GM12864 (cell line): ENCODE data around the gene BMAL2.

ENCODE experiments used
- DNase-seq: peaks from one replicate; pipeline ENCODE4 v3.0.0-alpha.2; 2011; ENCODE audit warnings: low read depth
- H3K4me3 ChIP-seq: 2 replicates; pipeline ENCODE4 v1.5.1; 2011; ENCODE audit warnings: mild to moderate bottlenecking, low read depth, low read length, control low read depth
- TF ChIP-seq, protein P1 (sequence below): IDR thresholded peaks from 2 replicates; pipeline ENCODE4 v1.5.1; 2011; ENCODE audit warnings: low read depth, mild to moderate bottlenecking, moderate library complexity, low read length, control low read depth, inconsistent platforms; ENCODE audit errors: missing control alignments

BMAL2 gene

DNA sequence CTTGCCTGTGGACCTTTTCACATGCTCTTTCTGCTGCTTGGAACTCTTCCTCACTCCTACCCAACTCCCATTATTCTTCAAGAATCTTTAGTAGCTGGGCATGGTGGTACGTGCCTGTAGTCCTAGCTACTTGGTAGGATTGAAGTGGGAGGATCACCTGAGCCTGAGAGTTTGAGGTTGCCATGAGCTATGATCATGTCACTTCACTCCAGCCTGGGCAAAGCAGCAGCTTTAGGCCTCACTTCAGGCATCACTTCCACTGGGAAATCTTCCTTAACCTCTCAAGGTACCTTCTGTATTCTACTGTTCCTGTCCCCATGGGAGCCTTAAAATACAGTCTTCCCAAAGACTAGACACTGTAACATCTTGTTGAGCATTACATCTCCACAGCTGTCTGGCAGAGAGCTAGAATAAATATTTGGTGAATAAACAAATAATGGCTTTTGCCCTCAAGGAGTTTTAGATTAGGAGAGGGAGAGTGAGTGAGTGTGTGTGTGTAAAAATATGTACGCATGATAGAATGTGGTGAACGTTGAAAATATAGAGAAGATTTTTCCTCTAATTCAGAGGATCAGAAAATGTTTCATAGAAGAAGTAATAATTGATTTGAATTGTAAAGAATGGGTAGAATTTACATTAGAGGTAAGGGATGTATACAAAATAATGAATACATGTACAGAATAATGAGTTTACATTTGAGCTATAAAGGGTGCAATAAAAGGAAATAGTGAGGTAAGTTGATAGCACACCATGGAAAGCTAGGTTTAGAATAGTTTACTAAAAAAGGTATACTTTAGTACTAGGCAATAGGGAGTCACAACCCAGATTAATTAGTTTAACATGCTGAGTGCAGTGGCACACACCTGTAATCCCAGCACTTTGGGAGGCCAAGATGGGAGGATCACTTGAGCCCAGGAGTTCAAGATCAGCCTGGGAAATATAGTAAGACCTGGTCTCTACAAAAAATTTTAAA, 29.2 kb upstream of the BMAL2 start:
- no peak for DNase-seq
- H3K4me3 ChIP-seq = no peak overlapping the region
- TF ChIP-seq, protein P1, sequence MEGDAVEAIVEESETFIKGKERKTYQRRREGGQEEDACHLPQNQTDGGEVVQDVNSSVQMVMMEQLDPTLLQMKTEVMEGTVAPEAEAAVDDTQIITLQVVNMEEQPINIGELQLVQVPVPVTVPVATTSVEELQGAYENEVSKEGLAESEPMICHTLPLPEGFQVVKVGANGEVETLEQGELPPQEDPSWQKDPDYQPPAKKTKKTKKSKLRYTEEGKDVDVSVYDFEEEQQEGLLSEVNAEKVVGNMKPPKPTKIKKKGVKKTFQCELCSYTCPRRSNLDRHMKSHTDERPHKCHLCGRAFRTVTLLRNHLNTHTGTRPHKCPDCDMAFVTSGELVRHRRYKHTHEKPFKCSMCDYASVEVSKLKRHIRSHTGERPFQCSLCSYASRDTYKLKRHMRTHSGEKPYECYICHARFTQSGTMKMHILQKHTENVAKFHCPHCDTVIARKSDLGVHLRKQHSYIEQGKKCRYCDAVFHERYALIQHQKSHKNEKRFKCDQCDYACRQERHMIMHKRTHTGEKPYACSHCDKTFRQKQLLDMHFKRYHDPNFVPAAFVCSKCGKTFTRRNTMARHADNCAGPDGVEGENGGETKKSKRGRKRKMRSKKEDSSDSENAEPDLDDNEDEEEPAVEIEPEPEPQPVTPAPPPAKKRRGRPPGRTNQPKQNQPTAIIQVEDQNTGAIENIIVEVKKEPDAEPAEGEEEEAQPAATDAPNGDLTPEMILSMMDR = no peak

DNA sequence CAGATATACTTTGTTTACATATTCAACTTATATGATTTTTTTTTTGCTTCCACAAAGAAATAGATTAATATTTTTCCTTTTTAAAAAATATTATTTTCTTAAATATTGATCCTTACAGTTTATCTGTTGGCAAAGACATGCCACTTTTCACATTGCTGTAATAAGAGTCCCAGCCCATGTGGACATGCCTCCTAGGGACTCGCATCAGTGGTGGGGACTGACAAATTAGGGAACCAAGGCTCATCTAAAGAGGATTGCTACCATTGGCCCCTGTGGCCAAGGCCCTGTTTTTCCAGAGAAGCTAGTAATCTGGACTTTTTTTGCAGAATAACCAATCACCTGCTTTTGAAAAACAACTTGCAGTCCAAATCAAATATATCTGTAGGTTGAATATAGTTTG, 27.8 kb upstream of the BMAL2 start:
- no peak overlapping the region for H3K4me3 ChIP-seq
- TF ChIP-seq, protein P1 = no peak
- DNase-seq = no peak

DNA sequence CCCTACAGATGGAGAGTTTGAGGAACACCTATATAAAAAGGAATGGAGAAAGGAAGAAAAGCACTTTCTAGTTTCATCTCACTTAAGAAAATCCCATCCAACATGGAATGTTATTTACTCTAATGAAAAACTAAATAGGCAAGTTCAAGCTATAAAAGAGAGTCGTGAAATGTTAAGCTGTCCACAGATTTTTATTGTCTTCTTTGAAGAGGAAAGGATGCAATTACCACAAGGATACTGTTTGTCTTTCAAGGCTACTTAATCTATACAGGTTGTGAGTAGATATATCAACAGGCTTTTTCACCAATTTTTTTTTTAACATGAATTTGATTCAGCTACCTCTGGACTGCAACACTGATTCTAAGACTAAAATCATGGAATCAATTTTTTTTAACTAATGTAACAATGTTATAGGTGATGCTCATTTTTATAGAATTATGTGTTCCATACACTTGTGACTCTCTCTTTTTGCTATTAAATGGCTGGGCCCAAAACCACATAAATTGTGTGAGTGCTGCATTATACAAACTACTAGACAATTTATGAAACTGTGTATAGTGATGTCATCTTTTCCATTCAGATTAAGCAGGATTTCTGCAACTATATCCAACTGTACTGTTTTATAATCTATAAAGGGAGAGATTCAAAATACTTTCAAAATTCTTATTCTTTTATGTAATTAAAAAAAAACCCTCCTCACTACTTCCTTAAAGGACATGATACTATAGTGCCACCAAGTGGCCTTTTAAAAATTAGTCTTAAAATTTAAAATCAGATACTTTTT, 26.8 kb upstream of the BMAL2 start:
- H3K4me3 ChIP-seq = no peak overlapping the region
- TF ChIP-seq, protein P1 = peak; percentile 20
- no peak for DNase-seq

DNA sequence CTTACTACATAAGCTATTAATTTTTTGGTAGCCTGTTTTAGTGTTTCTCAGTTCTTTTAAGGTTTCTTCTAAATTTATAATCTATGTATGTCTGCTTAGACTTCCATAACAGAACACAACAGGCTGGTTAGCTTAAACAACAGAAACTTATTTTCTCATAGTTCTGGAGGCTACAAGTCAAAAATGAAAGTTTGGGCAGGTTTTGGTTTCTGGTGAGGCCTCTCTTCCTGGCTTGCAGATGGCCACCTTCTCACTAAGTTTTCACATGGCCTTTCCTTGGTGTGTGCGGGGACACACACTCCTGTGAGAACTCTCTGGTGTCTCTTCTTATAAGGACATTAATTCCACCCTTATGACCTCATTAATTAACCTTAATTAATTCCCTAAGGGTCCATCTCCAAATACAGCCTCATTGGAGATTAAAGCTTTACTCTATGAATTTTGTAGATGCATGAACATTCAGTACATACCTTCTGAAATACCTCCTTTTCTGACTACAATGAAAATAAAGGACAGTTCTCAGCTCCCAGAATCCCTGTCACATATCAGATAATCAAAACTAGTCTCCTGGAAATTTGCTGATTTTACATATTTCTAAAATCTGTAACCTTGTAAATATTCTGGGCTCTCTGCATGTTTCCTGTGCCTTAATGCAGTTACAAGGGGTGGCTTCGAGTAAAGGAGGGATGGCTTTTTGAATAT, 23.2 kb upstream of the BMAL2 start:
- no peak overlapping the region for H3K4me3 ChIP-seq
- DNase-seq = no peak
- TF ChIP-seq, protein P1 = no peak

DNA sequence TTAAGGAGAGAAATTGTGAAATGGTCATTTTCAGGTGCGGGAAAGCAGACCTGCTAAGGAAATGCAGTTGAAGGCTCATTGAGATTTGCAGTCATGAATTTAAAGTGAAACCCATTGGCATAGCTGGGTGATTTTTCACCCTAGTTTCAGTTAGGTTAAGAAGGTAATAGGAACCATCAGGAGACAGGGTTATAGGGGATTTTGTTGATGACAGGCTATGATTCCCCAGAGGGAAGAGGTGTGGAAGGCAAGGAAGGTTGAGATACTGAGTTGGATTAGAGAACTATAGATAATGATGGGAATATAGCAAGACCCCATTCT, 22.7 kb upstream of the BMAL2 start:
- TF ChIP-seq, protein P1 = no peak
- no peak overlapping the region for H3K4me3 ChIP-seq
- DNase-seq = no peak

DNA sequence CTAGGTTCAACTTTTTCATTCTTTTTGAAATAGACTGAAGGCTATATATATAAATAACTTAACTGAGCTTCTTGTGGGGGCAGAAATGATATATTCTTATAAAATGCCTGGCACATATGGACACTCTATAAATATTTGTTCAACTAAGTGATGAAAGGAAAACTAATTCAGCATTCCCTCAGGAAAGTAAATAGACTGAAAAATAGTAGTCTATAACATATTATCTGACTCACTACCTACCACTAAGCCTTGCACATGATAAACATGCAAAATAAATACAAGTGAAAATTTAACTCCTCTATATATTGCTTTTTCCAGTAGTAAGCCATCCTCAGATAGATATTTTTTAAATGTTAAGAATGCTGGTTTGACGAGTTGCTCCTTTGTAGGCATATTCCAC, 15.7 kb upstream of the BMAL2 start:
- no peak overlapping the region for H3K4me3 ChIP-seq
- no peak for DNase-seq
- TF ChIP-seq, protein P1 = no peak
